ENCODE measurements around the gene DAD1.
"Not testable (repeated sequence)": the region's sequence is repeated elsewhere in the genome, so short reads cannot be mapped to it uniquely, and the experiment has no call there.

Gene DAD1

GRCh38 chr14:22549324-22549962, 39.6 kb downstream of the DAD1 start:
- Mint-ChIP-seq H3K4me1 (ENCODE audit: low read depth) (peaks cover 26% of the 10 kb centered on the region), H3K4me3 (no peak overlapping the region), H3K36me3 (ENCODE audit: low read depth) (no peaks in the 10 kb centered on the region), H3K27ac (no peak overlapping the region), H3K27me3 (no peaks in the 10 kb centered on the region), H3K9me3 (no peaks in the 10 kb centered on the region)
- intact Hi-C loops (cut with micrococcal nuclease): no loop called here

GRCh38 chr14:22547948-22548750, 40.9 kb downstream of the DAD1 start:
- H3K9me3 Mint-ChIP-seq: no peaks in the 10 kb centered on the region
- H3K27me3 Mint-ChIP-seq: no peaks in the 10 kb centered on the region
- H3K4me3 Mint-ChIP-seq: no peak overlapping the region
- H3K27ac Mint-ChIP-seq: no peak overlapping the region
- peaks cover 26% of the 10 kb centered on the region for H3K4me1 Mint-ChIP-seq (ENCODE audit: low read depth)
- intact Hi-C loops (cut with micrococcal nuclease): no loop called here
- H3K36me3 Mint-ChIP-seq (ENCODE audit: low read depth): no peaks in the 10 kb centered on the region

GRCh38 chr14:22547313-22547947, 41.6 kb downstream of the DAD1 start:
- Mint-ChIP-seq H3K36me3 (ENCODE audit: low read depth) (no peaks in the 10 kb centered on the region), H3K27ac (no peak overlapping the region), H3K4me1 (ENCODE audit: low read depth) (peaks cover 26% of the 10 kb centered on the region), H3K4me3 (no peak overlapping the region), H3K9me3 (no peaks in the 10 kb centered on the region), H3K27me3 (no peaks in the 10 kb centered on the region)
- intact Hi-C loops (cut with micrococcal nuclease): no loop called here

- intact Hi-C loops (cut with micrococcal nuclease): no loop called here
- Mint-ChIP-seq H3K9me3 (no peaks in the 10 kb centered on the region), H3K4me3 (no peak overlapping the region), H3K27ac (no peak overlapping the region), H3K27me3 (no peaks in the 10 kb centered on the region), H3K36me3 (ENCODE audit: low read depth) (no peaks in the 10 kb centered on the region), H3K4me1 (ENCODE audit: low read depth) (peaks cover 24% of the 10 kb centered on the region)
Observed at GRCh38 chr14:22546722-22547071, 42.3 kb downstream of the DAD1 start.

- peaks cover 17% of the 10 kb centered on the region for H3K4me1 Mint-ChIP-seq (ENCODE audit: low read depth)
- H3K36me3 Mint-ChIP-seq (ENCODE audit: low read depth): no peaks in the 10 kb centered on the region
- H3K27ac Mint-ChIP-seq: no peak overlapping the region
- intact Hi-C loops (cut with micrococcal nuclease): no loop called here
- H3K9me3 Mint-ChIP-seq: no peaks in the 10 kb centered on the region
- H3K4me3 Mint-ChIP-seq: no peak overlapping the region
- H3K27me3 Mint-ChIP-seq: no peaks in the 10 kb centered on the region
Observed at GRCh38 chr14:22545842-22546721, 42.9 kb downstream of the DAD1 start.

GRCh38 chr14:22544881-22545420, 44.1 kb downstream of the DAD1 start:
- Mint-ChIP-seq H3K9me3 (no peaks in the 10 kb centered on the region), H3K4me1 (ENCODE audit: low read depth) (peaks cover 6% of the 10 kb centered on the region)

GRCh38 chr14:22544406-22544805, 44.6 kb downstream of the DAD1 start:
- H3K4me1 Mint-ChIP-seq (ENCODE audit: low read depth): peaks cover 1% of the 10 kb centered on the region
- no peak overlapping the region for H3K27ac Mint-ChIP-seq
- intact Hi-C loops (cut with micrococcal nuclease): no loop called here
- H3K9me3 Mint-ChIP-seq: no peaks in the 10 kb centered on the region
- H3K36me3 Mint-ChIP-seq (ENCODE audit: low read depth): no peaks in the 10 kb centered on the region
- no peaks in the 10 kb centered on the region for H3K27me3 Mint-ChIP-seq
- no peak overlapping the region for H3K4me3 Mint-ChIP-seq

More at GRCh38 chr14:22544881-22545420, 44.1 kb downstream of the DAD1 start:
- Mint-ChIP-seq H3K4me3 (no peak overlapping the region), H3K36me3 (ENCODE audit: low read depth) (no peaks in the 10 kb centered on the region), H3K27me3 (no peaks in the 10 kb centered on the region), H3K27ac (no peak overlapping the region)
- intact Hi-C loops (cut with micrococcal nuclease): no loop called here

- H3K27me3 Mint-ChIP-seq; intact Hi-C loops (cut with micrococcal nuclease); H3K36me3 Mint-ChIP-seq (ENCODE audit: low read depth); H3K4me1 Mint-ChIP-seq (ENCODE audit: low read depth); H3K4me3 Mint-ChIP-seq; H3K27ac Mint-ChIP-seq; H3K9me3 Mint-ChIP-seq: not testable (repeated sequence)
Observed at GRCh38 chr14:22543570-22544357, 45.3 kb downstream of the DAD1 start.

GRCh38 chr14:22542360-22542759, 46.7 kb downstream of the DAD1 start:
- H3K9me3 Mint-ChIP-seq: no peaks in the 10 kb centered on the region
- intact Hi-C loops (cut with micrococcal nuclease): no loop called here
- no peak overlapping the region for H3K27ac Mint-ChIP-seq
- H3K4me3 Mint-ChIP-seq: no peak overlapping the region
- H3K36me3 Mint-ChIP-seq (ENCODE audit: low read depth): no peaks in the 10 kb centered on the region
- peaks cover 15% of the 10 kb centered on the region for H3K4me1 Mint-ChIP-seq (ENCODE audit: low read depth)
- H3K27me3 Mint-ChIP-seq: no peaks in the 10 kb centered on the region

- H3K27ac Mint-ChIP-seq: no peak overlapping the region
- H3K4me3 Mint-ChIP-seq: no peak overlapping the region
- H3K36me3 Mint-ChIP-seq (ENCODE audit: low read depth): no peaks in the 10 kb centered on the region
- peaks cover 22% of the 10 kb centered on the region for H3K4me1 Mint-ChIP-seq (ENCODE audit: low read depth)
- intact Hi-C loops (cut with micrococcal nuclease): no loop called here
- no peaks in the 10 kb centered on the region for H3K27me3 Mint-ChIP-seq
- no peaks in the 10 kb centered on the region for H3K9me3 Mint-ChIP-seq
Observed at GRCh38 chr14:22541721-22542120, 47.3 kb downstream of the DAD1 start.

- Mint-ChIP-seq H3K4me3 (no peak overlapping the region), H3K36me3 (ENCODE audit: low read depth) (no peaks in the 10 kb centered on the region), H3K27me3 (no peaks in the 10 kb centered on the region), H3K4me1 (ENCODE audit: low read depth) (peaks cover 26% of the 10 kb centered on the region), H3K9me3 (no peaks in the 10 kb centered on the region), H3K27ac (no peak overlapping the region)
- intact Hi-C loops (cut with micrococcal nuclease): no loop called here
Observed at GRCh38 chr14:22540811-22541360, 48.1 kb downstream of the DAD1 start.

- peaks cover 26% of the 10 kb centered on the region for H3K4me1 Mint-ChIP-seq (ENCODE audit: low read depth)
- H3K27ac Mint-ChIP-seq: no peak overlapping the region
- intact Hi-C loops (cut with micrococcal nuclease): no loop called here
- no peak overlapping the region for H3K4me3 Mint-ChIP-seq
- no peaks in the 10 kb centered on the region for H3K36me3 Mint-ChIP-seq (ENCODE audit: low read depth)
- no peaks in the 10 kb centered on the region for H3K9me3 Mint-ChIP-seq
- H3K27me3 Mint-ChIP-seq: no peaks in the 10 kb centered on the region
Observed at GRCh38 chr14:22540293-22540692, 48.7 kb downstream of the DAD1 start.

- Mint-ChIP-seq H3K27me3 (no peaks in the 10 kb centered on the region), H3K27ac (no peak overlapping the region), H3K4me3 (no peak overlapping the region), H3K4me1 (ENCODE audit: low read depth) (peaks cover 26% of the 10 kb centered on the region), H3K36me3 (ENCODE audit: low read depth) (no peaks in the 10 kb centered on the region), H3K9me3 (no peaks in the 10 kb centered on the region)
- intact Hi-C loops (cut with micrococcal nuclease): no loop called here
Observed at GRCh38 chr14:22539831-22540230, 49.2 kb downstream of the DAD1 start.

Data from dendritic cell treated with granulocyte-macrophage colony-stimulating factor and Interleukin-4, amounts not matched to agents 40 ng/mL and 50 ng/mL, for 4 days (primary cell).